ENCODE results near the gene ASCC1.

The ASCC1 gene

GRCh38 chr10:72134785-72135767 lies 81.0 kb downstream of the ASCC1 start:
- TF ChIP-seq, protein P1, sequence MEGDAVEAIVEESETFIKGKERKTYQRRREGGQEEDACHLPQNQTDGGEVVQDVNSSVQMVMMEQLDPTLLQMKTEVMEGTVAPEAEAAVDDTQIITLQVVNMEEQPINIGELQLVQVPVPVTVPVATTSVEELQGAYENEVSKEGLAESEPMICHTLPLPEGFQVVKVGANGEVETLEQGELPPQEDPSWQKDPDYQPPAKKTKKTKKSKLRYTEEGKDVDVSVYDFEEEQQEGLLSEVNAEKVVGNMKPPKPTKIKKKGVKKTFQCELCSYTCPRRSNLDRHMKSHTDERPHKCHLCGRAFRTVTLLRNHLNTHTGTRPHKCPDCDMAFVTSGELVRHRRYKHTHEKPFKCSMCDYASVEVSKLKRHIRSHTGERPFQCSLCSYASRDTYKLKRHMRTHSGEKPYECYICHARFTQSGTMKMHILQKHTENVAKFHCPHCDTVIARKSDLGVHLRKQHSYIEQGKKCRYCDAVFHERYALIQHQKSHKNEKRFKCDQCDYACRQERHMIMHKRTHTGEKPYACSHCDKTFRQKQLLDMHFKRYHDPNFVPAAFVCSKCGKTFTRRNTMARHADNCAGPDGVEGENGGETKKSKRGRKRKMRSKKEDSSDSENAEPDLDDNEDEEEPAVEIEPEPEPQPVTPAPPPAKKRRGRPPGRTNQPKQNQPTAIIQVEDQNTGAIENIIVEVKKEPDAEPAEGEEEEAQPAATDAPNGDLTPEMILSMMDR (IDR thresholded peaks at IDR 0.05; ENCODE audit: extremely low read depth, insufficient read depth, missing control alignments): no peak
- DNase-seq (ENCODE audit: low spot score): no peak
- in situ Hi-C loops (cut with MboI; ENCODE audit: low pct_unique_long_range_greater_than_20kb, low sequenced_read_pairs, unreplicated experiment): loop anchor here (25.0 kb wide), 1 partner anchor 202 kb away; no protein-coding TSS in a partner anchor

DNA sequence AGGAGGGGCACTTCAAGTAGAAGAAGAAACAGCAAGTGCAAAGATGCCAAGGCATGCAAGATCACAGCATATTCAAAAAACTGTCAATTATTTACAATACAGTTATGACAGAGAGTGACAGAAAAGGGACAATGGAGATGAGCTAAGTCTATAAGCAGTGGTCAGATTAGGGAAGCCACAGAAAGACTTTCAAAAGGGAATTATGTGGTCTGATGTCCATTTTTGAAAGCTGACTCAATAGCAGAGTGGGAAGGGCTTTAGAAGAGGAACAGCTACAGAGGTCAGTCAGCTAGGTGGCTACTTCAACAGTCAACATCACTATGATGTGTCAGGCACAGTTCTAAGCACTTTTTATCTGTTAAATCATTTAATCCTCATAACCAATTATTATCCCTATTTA lies 82.6 kb downstream of the ASCC1 start:
- in situ Hi-C loops (cut with MboI; ENCODE audit: low pct_unique_long_range_greater_than_20kb, low sequenced_read_pairs, unreplicated experiment): loop anchor here (25.0 kb wide), 1 partner anchor 204 kb away; no protein-coding TSS in a partner anchor
- peak; percentile 53 for DNase-seq (ENCODE audit: low spot score)
- TF ChIP-seq, protein P1 (IDR thresholded peaks at IDR 0.05; ENCODE audit: extremely low read depth, insufficient read depth, missing control alignments): no peak

DNA sequence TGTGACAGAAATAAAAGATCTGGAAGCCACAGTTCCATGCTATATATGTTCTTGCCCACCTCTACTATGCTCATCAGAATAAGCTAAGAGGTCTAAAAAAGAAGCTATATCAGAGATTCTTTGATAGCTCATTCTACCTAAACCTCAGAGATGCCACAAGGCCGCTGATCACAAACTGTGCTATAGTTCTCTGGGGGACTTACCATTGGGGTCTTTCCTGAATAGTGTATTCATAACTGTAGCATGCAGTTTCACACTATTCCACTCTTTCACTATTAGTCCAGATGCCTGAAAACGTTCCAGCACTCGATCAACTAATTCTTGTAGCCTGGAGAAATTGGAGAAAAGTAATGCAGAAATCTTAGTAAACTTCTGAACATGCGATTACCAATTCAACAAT lies 83.2 kb downstream of the ASCC1 start:
- TF ChIP-seq, protein P1 (IDR thresholded peaks at IDR 0.05; ENCODE audit: extremely low read depth, insufficient read depth, missing control alignments): no peak
- DNase-seq (ENCODE audit: low spot score): no peak
- in situ Hi-C loops (cut with MboI; ENCODE audit: low pct_unique_long_range_greater_than_20kb, low sequenced_read_pairs, unreplicated experiment): loop anchor here (25.0 kb wide), 1 partner anchor 204 kb away; no protein-coding TSS in a partner anchor

DNA sequence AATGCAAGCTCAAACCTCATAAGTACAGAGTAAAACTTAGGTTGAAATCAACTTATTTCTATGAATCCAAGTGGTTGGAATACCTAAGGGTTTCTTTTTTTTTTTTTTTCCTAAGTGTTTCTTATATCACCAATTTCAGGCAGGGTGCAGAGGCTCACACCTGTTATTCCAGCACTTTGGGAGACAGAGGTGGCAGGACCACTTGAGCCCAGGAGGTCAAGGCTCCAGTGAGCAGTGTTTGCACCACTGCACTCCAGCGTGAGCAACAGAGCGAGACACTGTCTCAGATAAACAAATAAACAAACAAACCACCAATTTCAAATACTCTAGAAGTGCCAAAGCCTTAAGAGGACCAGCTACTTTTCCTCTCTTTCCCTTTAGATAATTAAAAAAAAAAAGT lies 88.5 kb downstream of the ASCC1 start:
- TF ChIP-seq, protein P1 (IDR thresholded peaks at IDR 0.05; ENCODE audit: extremely low read depth, insufficient read depth, missing control alignments): no peak
- in situ Hi-C loops (cut with MboI; ENCODE audit: low pct_unique_long_range_greater_than_20kb, low sequenced_read_pairs, unreplicated experiment): loop anchor here (25.0 kb wide), 1 partner anchor 210 kb away; no protein-coding TSS in a partner anchor
- DNase-seq (ENCODE audit: low spot score): no peak

- DNase-seq (ENCODE audit: low spot score): no peak
- in situ Hi-C loops (cut with MboI; ENCODE audit: low pct_unique_long_range_greater_than_20kb, low sequenced_read_pairs, unreplicated experiment): loop anchor here (25.0 kb wide), 1 partner anchor 210 kb away; no protein-coding TSS in a partner anchor
- TF ChIP-seq, protein P1 (IDR thresholded peaks at IDR 0.05; ENCODE audit: extremely low read depth, insufficient read depth, missing control alignments): no peak
Observed at GRCh38 chr10:72126872-72127232, 89.2 kb downstream of the ASCC1 start.

GRCh38 chr10:72126184-72126871 lies 89.7 kb downstream of the ASCC1 start:
- TF ChIP-seq, protein P1 (IDR thresholded peaks at IDR 0.05; ENCODE audit: extremely low read depth, insufficient read depth, missing control alignments): peak; percentile 35
- in situ Hi-C loops (cut with MboI; ENCODE audit: low pct_unique_long_range_greater_than_20kb, low sequenced_read_pairs, unreplicated experiment): loop anchor here (25.0 kb wide), 1 partner anchor 211 kb away; no protein-coding TSS in a partner anchor
- no peak for DNase-seq (ENCODE audit: low spot score)
